AG09309 (cell line): Measurements from ENCODE around the gene CGB3.
A peak's percentile ranks its signal among the peaks of the same experiment; 100 is the strongest.
"Not testable (repeated sequence)": the region's sequence is repeated elsewhere in the genome, so short reads cannot be mapped to it uniquely, and the experiment has no call there.

ENCODE experiments used
- DNase-seq: peaks from one replicate; pipeline ENCODE4 v3.0.0-alpha.2; 2010; ENCODE audit warnings: low read depth
- H3K4me3 ChIP-seq: 2 replicates; pipeline ENCODE4 v1.5.1; 2011; ENCODE audit warnings: mild to moderate bottlenecking, low read depth, low read length, moderate library complexity; ENCODE audit not compliant: control insufficient read depth
- CTCF ChIP-seq: IDR thresholded peaks from 2 replicates; pipeline ENCODE4 v1.5.1; 2011; ENCODE audit warnings: mild to moderate bottlenecking, low read depth, low read length, inconsistent platforms; ENCODE audit not compliant: insufficient read depth, control insufficient read depth; ENCODE audit errors: missing control alignments

Gene CGB3

GRCh38 chr19:49056101-49056901 is 32.2 kb upstream of the CGB3 start:
- peak; percentile 26 for TF ChIP-seq CTCF
- H3K4me3 ChIP-seq: peak overlapping the region; percentile 54
- no peak for DNase-seq

GRCh38 chr19:49050376-49051033 is 26.4 kb upstream of the CGB3 start:
- H3K4me3 ChIP-seq, DNase-seq: not testable (repeated sequence)

GRCh38 chr19:49049834-49050233 is 25.7 kb upstream of the CGB3 start:
- not testable (repeated sequence) for H3K4me3 ChIP-seq, DNase-seq

GRCh38 chr19:49049011-49049410 is 24.9 kb upstream of the CGB3 start, which contains the start of gene CGB8:
CGB8 (minus strand) TSS chr19:49049111; CDS start chr19:49048739, 372 bp downstream.
- not testable (repeated sequence) for DNase-seq, H3K4me3 ChIP-seq

GRCh38 chr19:49043548-49043947 is 19.4 kb upstream of the CGB3 start, which contains the start of gene CGB5:
CGB5 (plus strand) TSS chr19:49043848; CDS start chr19:49044210, 362 bp downstream.
- not testable (repeated sequence) for H3K4me3 ChIP-seq, DNase-seq

- not testable (repeated sequence) for H3K4me3 ChIP-seq, DNase-seq
These were observed 18.5 kb upstream of the CGB3 start for GRCh38 chr19:49042666-49043065.

GRCh38 chr19:49042177-49042576 is 18.0 kb upstream of the CGB3 start:
- no peak for DNase-seq
- no peak overlapping the region for H3K4me3 ChIP-seq
- no peak for TF ChIP-seq CTCF

GRCh38 chr19:49039736-49040135 is 15.6 kb upstream of the CGB3 start:
- H3K4me3 ChIP-seq, DNase-seq: not testable (repeated sequence)

- not testable (repeated sequence) for DNase-seq, H3K4me3 ChIP-seq
These were observed 14.6 kb upstream of the CGB3 start for GRCh38 chr19:49038557-49039276.

- not testable (repeated sequence) for DNase-seq, H3K4me3 ChIP-seq
These were observed 14.0 kb upstream of the CGB3 start for GRCh38 chr19:49038111-49038510.

- not testable (repeated sequence) for DNase-seq, H3K4me3 ChIP-seq
- peak; percentile 33 for TF ChIP-seq CTCF
These were observed 12.7 kb upstream of the CGB3 start, which contains the start of gene CGB1 for GRCh38 chr19:49036815-49037214. CGB1 (minus strand) TSS chr19:49036895; CDS start chr19:49036711, 184 bp downstream.
